Islet of Langerhans (tissue), 1 donor: ENCODE measurements around the gene SLC9A2.

Source experiments
- FAIRE-seq: peaks from one replicate; lab custom pipeline; 2011; peaks lifted over from hg19 to GRCh38; lab: Jason Lieb, UNC

The SLC9A2 gene

DNA sequence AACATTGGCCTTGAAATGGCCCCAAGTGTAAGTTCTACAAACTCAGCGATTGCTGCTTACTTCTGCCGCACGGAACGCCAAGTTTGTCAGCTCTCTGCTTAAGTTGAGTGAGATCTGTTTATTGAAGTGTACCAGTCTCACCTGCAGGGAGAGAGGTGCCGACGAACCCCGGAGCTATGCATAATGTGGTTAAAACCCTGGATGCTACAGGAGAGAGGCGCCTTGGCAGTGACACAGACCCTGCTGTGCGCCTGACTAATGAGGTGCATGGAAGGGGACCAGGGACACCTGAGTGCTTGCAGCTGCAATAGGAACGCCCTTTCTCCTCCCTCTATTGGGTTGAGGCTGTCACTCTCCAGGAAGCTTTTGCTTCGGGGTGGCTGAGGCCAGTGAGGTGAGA, 979 bp downstream of the SLC9A2 start:
- FAIRE-seq = no peak

DNA sequence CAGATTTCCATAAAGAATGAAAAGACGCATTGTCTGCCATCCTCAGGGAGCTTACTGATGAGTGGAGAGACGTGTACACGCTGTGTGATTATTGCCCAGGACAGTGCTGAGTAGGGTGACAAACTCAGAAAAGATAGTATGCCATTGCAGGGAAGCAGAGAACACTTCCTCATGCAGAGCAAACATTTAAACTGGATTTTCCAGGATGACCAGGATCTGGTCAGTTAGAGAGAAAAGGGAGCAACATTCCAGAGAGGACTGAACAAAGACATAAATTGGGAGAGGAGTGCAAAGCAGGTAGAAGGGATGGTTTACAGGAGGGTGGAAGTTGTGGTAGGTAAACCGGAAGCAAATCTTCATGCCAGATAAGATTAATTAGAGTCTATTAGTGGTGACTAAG, 2.3 kb downstream of the SLC9A2 start:
- FAIRE-seq = no peak

DNA sequence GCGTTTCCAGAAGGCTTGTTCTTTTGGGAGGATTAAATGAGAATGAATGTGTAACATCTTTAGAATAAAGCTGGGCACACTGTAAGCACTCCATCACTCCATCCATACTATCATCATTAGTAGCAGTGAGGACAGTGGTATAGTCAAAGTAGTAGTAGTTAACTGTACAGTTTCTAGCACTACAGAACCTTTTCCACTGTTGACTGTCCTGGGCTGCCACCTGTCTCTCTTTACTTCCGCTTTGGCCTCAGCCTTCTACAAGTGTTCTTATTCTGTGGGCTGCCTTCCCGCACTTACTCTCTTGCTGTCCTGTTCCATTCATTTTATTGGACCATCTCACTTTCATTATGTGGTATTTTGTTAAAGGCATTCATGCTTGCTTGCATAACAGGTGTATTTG, 3.3 kb downstream of the SLC9A2 start:
- FAIRE-seq = no peak

DNA sequence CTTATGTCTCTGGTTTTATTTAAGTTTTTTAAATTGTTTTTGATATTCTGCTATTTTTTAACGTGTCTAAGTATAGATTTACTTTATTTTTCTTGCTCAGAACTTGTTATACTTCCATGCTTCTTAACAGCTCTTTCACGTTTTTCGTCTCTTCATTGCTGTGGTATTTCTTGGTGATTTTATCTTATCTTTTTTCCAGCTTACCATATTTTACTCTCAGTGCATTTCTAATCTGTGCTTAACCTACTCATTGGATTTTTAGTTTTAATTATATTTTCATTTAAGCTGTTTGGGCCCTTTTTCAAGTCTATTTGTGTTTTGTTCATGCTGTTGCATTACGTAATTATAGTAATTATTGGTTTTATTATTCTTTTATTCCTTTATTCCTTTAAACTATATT, 11.1 kb downstream of the SLC9A2 start:
- peak; percentile 51 for FAIRE-seq

DNA sequence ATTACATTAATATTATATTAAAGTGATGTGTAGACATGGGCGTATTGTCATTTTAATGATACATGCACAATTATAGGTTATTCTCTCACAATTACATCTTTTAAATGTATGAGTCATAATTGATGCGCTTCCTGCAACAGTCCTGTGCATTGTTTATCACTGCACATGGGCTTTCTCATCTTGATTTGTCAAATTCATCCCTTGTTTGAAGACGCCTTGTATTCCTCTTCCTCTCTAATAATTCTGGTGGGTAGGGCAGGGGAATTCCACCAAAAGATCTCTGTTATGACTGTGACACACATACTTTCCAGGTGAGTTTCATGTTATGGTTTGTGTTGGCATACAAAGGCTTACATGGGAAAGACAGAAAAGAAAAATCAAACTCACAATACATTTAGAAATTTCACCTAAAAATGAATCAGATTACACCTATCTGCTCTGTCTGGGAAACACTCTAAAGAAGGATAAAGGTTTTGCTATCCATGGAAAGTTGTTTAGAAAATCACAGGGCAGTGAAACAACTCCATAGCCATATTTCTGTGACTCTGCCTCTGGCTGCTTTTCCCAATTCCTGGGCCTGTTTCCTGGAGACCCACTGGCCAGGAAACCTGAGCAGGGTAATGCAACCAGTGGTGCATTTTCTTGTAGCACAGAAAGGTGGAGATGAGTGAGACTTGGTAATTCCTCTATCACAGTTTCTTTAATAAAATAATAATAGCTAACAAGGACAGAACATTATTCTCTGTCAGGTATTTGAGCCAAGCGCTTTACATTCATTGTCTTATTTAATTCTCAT, 13.2 kb downstream of the SLC9A2 start:
- no peak for FAIRE-seq

DNA sequence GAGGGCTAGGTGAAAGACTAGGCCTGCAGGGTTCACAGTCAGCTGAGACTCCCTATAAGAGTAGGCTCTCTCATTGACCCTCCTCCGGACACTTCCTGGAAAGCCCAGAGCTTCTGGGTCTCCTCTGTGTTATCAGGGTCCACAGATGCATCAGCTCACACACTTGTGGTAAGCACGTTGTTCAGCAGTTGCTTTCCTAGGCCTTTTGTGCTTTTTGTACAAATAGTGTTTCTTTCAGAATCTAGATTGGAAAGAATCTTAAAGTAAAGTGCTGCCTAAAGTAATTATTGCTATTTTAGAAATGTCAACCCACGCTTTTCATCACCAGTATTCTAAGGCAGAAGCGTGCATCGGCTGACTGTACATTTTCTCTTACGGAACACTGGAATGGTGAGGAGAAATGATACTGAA, 15.5 kb downstream of the SLC9A2 start:
- FAIRE-seq = no peak

DNA sequence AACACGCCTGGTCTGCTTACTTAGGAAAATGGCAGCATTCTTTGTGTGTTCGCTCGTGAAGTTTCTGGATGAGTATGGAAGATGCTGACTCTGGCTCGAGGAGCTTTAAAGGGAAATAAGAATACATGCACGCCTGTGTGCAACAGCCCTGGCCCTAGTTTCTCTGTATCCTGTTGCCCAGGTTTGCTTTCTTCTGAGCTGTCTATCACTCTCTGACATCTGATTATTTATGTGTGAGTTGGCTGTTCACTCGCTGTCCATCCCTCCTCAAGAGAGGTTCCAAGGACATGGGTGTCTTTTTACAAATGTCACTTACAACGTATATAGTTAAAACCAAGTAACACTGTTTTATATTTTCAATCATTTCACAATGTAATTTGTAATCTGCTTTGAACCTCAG, 16.0 kb downstream of the SLC9A2 start:
- FAIRE-seq = no peak

DNA sequence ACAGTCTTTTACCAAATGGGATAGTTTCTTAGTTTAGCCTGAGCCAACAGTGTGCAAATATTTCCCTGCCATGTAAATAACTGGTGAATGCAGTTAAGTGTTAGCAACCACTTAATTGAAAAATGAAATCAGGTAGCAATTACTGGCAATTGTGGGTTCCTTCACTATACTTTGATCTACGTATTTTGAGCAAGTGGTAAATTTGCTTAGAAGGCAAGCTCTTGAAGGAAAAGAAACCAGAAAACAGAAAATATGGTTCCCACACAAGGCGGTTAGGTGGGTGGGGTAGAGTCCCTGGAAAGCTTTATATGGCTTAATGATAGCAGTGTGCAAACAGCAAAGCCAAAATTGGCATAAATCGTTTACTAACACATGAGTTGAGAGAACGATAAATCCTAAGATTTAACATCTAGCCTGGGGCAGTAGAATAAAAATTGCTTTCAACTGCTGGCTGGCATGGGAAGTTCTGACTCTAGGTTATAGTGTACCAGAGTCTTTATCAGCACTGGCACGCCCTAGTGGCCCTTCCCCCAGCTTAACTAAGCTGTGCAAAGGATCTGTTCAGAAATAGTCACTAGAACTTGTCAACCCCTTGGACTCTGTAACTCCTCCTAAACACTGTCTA, 17.0 kb downstream of the SLC9A2 start:
- FAIRE-seq = no peak

DNA sequence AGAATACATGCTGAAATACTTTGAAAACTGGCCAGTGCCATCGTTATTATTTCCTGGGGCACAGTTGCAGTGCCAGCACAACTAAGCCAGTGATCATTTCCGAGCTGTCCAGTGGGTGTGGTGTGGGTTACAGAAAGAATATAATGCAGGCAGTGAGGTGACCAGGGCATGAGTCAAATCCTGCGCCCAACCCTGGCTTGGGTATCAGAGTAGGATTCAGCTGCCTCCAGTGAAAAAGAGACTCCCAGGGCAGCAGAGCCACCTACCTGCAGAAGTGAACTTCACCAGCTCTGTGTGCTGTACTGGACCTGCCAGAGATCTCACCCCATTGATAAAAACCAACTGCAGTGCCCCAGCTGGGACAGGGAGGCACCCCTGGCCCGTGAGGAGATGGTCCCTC, 18.0 kb downstream of the SLC9A2 start:
- FAIRE-seq = no peak

DNA sequence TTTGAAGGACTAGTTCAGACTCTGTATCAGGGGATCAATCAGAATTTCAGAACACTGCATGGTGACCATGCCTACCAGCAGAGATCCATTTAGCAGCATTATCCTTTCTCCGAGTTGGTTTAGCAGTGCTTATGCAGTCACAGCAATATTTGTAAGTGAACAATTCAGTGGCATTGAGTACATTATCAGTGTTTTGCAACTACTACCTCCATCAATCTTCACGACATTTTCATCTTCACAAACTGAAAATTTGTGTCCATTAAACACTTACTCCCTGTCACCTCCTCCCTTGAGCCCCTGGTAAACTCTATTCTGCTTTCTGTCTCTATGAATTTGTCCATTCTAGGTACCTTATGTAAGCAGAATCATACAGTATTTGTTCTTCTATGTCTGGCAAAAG, 20.1 kb downstream of the SLC9A2 start:
- FAIRE-seq = no peak

DNA sequence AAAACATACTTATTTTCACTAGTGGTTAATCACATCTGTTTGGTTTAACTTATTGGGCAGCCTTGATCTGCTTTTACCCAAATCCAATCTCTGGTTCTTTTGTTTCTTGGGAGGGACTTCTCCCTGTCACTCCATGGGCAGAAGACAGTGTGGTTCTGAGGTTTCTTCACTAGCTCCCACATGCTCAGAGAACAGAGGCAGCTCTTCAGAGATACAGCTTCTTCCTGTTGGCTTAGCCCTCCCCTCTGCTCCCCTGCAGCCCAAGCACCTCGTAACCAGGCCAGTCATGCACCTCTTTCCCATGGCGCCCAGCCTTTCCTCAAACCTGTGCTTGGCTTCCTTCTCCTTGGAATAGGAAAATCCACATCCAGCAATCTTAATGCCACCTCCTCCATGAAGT, 32.8 kb downstream of the SLC9A2 start:
- no peak for FAIRE-seq

DNA sequence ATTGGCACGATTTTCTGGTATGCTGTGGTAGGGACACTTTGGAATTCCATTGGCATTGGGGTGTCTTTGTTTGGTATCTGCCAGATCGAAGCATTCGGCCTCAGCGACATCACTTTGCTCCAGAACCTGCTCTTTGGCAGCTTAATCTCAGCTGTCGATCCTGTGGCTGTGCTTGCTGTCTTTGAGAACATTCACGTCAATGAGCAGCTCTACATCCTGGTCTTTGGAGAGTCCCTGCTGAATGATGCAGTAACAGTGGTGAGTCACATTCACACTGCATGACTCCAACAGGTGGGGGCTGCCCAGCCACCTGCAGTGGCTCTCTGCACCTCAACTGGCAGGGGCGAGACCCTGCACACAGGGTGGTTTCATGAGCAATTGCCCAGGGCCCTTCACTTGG, 38.4 kb downstream of the SLC9A2 start:
- FAIRE-seq = no peak

DNA sequence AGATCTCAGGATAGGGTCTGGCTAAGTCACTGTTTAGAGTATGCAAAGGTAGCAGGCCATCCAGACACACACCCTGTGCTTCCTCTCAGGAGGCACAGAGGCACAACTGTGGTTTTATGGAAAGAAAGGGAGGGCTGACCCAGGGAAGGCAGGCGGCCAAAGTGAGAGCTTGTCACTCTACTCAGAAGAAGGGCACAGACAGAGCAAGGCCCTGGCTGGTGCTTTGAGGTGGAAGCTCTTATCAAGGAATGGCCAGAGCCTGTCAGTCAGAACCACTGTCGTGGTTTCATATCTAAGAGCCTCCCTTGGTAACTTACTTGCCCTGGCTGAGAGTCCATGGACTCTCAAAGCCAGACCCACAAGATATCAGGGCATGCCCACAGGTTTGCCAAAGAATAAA, 40.7 kb downstream of the SLC9A2 start:
- FAIRE-seq = no peak

DNA sequence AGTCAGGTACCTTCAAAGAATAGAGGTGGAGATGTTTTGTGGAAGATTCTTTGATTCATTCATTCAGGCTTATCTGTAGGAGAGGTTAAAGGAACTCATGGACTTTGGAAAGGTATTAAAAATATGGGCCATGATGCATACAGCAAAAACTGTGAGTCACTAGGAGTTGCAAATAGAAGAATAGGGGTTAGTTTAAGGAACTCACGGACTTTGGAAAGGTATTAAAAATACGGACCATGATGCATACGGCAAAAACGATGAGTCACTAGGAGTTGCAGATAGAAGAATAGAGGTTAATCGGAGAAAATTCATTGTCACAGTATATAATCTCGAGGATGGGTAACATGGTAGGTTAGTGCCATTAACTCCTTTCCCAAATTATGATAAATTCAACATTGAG, 41.2 kb downstream of the SLC9A2 start:
- FAIRE-seq = no peak

DNA sequence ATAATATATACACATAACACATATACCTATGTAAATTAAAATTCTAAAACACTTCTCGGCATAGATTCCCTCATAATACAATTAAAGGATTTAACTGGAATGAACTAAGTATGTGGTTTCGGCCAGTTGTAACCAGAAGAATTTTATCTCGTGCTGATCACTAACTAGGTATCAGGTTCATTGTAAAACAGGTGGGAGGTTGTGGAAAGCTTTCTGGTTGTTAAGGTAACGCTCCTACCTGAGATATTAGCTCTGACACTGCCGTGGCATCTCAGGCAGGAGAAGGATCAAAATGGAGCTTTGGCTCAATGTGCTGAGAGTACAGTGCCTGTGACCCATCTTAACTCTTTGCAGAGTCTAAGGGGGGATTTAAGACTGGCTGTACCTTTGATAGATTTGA, 42.5 kb downstream of the SLC9A2 start:
- FAIRE-seq = no peak

DNA sequence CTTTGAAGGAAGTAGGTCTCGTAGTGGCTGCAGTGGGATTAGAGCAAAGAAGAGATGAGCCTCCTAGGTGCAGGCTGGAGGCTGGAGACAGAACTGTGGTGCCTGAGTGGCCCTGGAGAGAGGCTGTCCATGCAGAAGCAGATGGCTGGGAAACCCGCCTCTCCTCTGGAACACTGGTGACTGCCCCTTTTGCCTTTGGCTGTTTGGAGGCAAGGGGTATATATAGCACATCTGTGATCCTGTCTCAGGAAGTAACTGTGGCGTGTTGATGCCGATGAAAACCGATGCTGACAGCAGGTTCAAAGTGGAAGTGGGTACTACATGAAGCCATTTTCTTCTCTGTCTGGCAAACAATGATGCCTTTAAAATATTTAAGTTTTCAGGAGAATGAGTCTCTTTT, 43.5 kb downstream of the SLC9A2 start:
- FAIRE-seq = no peak

DNA sequence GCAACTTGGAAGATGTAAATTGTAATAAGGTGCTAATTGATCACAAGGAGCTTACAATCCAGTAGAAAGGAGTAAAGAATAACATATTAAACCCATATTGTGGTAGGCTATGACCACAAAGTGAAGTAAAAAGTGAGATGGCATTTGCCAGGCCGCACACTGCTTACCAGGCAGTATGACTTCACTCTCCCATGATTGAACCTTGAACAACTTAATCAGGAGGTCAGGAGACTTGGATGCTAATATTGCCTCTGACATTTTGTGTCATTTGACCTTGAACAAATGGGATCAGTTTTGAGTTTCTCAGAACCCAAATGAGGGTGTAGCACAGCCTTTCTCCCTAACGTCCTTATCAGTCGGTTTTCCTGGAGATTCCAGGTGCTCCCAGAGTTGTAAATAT, 44.0 kb downstream of the SLC9A2 start:
- FAIRE-seq = no peak

DNA sequence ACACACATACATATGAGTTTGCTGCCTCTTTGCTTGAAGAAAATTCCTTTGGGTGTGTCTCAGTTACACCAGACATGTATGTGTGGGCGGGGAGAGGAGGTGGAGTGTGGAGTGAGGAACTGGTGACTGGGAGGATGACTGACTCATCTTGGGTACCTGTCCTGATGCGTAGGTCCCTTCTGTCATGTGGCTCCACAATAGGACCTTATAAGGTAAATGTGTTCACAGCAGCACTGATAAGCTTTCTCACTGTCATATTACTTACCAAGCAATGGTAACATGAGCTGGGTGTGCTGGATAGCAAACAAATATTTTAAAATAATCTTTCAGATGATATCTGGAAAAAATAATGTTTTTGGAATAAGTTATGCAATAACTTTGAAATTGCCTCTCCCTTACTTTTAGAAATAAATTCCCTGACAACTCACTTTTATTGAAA, 45.1 kb downstream of the SLC9A2 start:
- no peak for FAIRE-seq

DNA sequence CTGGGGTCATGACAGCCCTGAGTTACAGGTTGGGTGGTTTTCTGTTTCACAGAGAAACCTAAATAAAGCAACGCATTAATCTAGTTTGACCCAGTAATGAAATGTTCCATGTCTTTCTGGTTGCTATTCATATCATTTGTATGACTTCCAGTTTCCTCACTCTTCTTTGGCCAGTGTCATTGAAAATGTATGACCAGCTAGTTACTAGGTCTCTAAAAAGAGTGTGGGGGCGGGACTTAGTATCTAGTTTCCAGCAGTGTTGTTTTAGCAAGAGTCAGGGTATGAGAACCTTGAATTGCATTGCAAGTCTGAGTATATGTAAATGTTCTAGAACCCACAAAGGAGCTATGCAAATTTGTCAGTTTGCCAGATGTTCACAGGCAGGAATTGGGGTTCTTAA, 47.7 kb downstream of the SLC9A2 start:
- FAIRE-seq = no peak

DNA sequence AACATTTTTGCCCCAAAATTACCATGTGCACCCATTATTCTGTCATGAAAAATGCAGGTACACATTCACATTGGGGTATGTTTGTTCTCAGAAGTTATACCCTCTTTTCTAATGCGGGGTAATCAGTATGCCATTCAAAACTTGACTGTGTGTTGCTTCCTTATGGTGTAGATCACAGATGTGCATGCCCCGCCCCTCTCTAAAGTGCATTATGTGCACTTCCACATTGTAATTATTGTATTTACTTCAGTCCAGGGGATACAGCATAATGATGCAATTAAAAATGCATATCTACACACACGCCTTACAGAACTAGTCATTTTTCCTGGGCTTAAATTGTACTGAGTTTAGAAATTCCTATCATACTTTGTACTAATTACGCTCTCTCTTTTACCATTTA, 48.8 kb downstream of the SLC9A2 start:
- FAIRE-seq = no peak

DNA sequence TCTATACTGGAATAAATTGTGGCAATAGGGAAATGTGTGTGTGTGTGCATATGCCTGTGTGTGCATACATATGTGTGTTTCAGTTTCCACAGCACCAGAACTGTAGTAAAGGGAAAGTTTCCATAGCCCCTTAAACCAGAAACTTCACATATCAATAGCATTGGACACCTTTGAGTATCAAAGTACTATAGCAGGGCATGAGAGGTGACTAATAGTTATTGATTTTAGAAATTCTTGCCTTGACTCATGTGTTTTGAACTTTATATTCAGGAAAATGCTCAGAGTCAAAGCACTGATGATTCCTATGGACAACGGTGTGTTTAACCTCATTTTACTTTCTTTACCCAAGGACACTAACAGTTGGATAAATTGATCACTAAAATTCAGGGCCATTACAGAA, 50.0 kb downstream of the SLC9A2 start:
- FAIRE-seq = no peak

DNA sequence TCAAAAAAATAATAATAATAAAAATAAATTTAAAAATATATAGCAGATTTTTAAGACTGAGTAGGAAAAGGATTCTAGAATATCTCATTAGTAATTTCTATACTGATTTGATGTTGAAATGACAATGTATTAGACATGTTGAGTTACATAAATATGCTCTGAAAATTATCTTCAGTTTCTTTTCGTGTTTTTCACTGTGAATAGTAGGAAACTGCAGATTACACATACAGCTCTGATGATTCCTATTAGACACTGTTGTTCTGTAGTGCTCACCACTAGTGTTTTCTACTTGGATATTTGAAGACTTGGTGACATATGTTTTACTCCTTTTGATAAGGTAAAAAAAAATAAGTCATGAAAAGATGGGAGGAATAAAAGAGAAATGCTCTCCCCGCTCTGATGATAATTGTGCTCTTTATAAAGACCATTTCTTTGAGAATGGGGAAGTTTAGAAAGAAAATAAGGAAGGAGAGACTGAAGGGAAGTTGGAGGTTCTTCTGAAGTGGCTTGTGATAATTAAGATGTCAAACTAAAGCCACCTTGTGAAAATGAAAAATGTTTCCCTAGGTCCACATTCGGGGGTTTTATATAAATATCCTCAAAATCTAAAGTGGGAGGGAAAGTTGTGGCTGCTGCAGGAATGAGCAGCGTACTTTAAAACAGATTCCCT, 52.9 kb downstream of the SLC9A2 start:
- FAIRE-seq = no peak

DNA sequence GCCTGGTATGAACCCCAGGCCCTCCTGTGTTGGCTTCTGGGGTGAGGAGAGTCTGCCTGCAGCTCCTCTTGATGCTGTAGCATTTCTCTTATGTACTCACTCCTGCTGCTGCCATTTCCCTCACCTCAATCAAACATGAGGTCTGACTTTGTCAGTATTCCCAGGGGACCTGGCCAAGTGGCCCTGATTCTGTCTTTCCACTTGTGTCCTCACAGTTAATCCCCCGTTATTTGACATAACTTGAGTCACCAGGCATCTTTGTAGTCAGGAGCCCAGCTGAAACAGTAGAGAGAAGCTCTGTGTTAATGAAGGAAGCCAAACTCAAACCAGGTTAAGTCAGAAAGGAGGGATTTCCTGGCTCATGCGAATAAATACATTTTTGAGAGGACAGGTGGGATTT, 55.0 kb downstream of the SLC9A2 start:
- FAIRE-seq = no peak

DNA sequence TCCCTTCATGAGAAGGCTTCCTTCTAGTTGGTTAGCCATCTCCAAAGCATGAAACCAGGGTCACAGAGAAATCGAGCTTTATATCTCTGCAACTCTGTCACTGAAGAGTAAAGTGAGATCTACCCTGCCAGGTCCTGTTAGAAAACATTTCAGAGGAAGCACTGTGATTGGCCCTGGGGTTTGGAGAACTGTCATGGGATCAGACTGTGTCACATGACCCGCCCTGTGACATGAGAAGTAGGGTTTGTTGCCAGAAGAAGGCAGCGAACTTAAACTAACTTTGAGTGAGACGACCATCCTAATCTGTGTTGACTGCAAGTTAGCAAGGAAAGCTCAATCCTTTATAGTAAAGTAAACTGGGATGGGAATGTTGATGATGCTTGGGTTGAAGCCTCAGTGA, 55.5 kb downstream of the SLC9A2 start:
- FAIRE-seq = no peak
